NCI-H2227 (cell line): Measurements from ENCODE around the gene TNS3.

Experiments used
- DNase-seq: peaks from one replicate; lab custom pipeline; 2025; ENCODE audit not compliant: unreplicated experiment; lab: John Stamatoyannopoulos, UW

The TNS3 gene

DNA sequence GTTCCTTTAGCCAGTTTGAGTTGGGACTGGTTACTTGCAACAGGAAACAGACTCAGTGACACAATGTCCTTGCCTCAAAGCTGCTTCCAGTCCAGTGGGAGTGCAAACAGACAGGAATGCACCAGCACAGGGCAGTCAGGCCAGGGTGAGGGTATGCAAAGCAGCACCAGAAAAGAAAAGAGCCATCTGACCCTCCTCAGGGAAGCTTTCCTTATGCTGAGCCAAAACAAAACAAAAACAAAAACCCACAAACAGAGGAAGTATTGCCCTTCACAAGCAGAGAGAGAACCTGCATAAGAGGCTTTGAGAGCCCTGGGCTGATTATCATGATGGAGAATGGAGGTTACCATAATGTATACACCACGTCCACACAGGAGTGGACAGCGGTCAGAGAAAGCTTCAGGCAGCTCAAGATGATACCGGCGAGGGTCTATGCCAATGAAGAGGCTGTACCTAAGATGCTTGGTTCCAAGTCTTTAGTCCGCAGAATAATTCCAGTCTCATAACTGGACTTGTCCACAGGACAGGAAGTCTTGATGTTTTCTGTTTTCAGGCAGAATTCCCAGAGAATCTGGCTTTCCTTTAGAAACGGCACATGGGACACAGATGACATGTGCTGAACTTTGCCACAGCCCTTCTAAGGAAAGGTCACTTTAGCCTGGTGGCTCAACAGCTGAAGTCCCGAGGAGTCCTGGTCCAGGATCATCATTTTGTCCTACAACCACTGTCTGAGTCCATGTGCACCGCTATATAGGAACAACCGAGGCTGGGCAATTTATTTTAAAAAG, 263.3 kb downstream of the TNS3 start:
- no peak for DNase-seq

- no peak for DNase-seq
Observed at GRCh38 chr7:47317487-47317886, 264.4 kb downstream of the TNS3 start.

- DNase-seq: no peak
Observed at GRCh38 chr7:47314728-47315607, 266.9 kb downstream of the TNS3 start.

GRCh38 chr7:47314248-47314647, 267.7 kb downstream of the TNS3 start:
- no peak for DNase-seq

GRCh38 chr7:47313564-47313963, 268.3 kb downstream of the TNS3 start:
- DNase-seq: no peak

- DNase-seq: no peak
Observed at GRCh38 chr7:47311891-47312290, 270.0 kb downstream of the TNS3 start.

DNA sequence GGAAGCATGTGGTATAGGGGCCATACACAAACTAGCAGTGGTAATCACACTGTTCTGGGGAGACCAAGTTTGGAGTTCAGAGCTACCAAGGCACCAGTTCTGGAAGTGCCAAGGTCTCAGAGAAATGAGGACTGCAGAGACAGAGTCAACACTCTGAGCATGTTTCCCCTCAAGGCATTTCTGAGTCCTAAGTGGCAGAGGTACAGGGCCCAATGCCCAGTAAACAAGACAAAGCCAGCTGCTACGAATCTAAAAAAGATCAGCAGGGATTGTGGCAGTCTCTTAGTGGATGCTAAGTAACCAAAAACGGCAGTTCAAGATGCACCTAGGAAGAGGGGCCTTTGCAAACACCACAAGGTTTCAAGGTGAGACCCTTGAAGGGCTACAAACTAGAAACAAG, 271.9 kb downstream of the TNS3 start:
- DNase-seq: no peak

DNA sequence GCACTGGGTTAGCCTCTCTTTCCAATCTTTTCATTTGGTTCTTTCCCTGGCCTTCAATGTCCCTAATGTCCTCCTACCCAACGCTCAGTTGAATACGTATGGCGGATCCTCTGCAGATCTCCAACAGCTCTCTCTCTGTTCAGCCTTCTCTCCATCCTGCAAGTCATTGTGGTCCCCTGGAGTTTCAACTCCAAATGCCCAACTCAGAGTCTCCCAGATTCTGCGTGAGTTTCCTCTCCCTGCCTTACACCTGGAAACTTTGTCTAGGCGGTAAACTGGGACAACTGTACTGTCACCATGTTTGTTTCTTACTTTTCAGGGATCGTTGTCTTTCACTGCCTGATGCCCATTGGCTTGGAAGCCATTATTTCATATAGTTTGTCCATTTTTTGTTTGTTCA, 273.1 kb downstream of the TNS3 start:
- no peak for DNase-seq

DNA sequence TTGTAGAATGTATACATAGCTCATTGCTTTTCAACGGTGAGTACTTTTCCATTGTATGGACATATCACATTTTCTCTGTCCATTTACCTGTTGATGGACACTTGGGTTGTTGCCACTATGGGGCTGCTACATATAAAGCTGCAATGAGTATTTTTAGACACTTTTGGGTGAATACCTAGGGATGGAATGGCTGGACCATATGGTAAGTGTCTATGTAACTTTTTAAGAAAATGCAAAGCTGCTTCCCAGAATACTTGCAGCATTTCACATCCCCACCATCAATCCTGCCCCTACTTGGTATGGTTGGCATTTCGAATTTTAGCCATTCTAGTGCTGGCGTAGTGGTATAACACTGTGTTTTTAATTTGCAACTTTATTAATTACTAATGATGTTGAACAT, 274.6 kb downstream of the TNS3 start:
- DNase-seq: no peak

DNA sequence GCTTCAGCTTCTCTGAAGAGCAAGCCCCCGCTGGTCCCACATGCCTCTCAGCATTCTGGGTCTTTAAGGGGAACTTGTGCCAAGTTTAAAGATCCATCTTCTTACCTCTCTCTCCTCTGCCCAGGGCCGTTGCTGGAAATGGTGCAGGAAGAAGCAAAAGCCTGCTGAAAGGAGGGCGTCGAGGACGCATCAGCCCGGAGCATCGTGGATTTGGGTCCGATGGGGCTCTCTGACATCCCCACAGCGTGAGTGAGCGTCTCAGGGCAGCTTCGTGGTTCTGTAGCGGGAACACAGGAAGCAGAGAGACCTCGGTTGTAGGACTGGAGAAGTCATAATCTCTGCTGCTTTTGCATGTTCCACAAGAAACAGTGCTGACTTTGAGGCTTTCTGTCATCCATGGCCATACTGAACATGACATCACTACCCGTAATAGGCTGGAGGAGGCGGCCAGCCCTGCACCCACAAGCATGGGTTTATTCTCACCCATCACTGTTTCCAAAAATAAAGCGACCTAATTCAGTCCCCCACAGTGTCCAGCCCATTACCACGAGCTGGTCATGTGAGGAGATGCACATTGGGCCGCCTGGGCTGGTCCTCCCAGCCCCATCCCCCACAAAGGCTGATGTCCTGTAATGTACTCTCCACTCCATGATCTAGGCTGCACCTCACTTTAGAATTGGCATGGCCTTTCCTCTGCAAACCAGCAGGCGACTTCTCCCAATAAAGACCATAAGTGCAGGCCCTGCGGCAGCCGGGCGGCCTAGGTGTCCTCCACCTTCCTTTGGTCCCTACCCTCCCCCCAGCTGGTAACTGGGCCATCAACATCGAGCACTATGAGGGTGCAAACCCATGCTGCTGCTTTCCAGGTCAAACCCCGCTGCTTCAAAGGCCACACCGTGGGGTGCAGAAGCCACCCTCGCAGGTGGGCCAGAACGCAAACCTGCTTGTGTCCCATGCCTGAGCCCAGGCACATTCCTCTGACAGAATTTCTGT, 276.9 kb downstream of the TNS3 start:
- no peak for DNase-seq

- no peak for DNase-seq
Observed at GRCh38 chr7:47303695-47304453, 278.0 kb downstream of the TNS3 start.

- DNase-seq: no peak
Observed at GRCh38 chr7:47303014-47303694, 278.8 kb downstream of the TNS3 start.

GRCh38 chr7:47302560-47302959, 279.4 kb downstream of the TNS3 start:
- DNase-seq: no peak

GRCh38 chr7:47301657-47302295, 280.1 kb downstream of the TNS3 start:
- no peak for DNase-seq

DNA sequence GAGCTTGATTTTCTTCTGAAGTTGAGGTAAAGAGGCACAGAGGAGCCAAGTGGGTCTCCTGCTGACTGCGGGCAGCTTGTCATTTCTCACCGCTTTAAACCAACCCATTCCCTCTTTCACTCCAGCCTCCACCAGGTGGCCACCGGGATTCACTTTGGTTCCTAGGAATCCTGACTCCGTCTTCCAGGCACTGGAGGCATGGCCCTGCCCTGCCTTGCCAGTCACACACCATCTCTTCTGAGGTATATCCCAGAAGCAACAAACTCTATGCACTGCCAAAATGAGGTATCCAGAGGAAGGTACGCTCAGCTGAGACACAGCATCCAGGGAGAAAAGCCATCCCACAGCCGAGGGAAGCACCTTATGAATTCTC, 280.8 kb downstream of the TNS3 start:
- DNase-seq: no peak

DNA sequence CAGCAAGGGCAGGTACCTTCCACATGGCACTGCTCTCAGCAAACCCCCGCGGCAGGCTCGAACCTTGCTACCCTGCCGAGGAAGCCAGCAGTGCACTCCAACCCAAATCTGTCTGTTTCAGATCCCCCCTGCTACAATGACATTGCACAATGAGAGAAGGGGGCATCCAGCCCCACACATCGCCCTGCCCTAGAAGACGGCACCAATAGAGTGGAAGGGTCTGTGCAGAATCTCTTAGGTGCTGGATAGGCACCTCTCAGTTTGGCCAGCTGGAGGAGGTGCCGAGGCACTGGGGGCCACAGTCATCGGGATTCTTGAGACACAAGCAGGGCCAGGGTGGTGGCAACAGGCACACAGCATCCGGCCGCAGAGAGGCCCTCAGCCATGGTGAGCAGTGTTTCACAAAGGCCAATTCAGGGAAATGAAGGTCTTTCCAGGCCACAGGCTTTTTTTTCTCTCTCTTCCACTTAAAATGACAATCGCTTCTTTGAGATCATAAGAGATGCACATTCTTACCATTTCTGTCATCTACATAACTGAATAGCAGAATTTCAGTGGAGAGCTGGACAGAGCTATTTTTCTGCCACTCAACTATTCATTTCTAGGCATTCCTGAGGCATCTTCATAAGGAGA, 281.3 kb downstream of the TNS3 start:
- no peak for DNase-seq

GRCh38 chr7:47299496-47299895, 282.4 kb downstream of the TNS3 start:
- DNase-seq: no peak

DNA sequence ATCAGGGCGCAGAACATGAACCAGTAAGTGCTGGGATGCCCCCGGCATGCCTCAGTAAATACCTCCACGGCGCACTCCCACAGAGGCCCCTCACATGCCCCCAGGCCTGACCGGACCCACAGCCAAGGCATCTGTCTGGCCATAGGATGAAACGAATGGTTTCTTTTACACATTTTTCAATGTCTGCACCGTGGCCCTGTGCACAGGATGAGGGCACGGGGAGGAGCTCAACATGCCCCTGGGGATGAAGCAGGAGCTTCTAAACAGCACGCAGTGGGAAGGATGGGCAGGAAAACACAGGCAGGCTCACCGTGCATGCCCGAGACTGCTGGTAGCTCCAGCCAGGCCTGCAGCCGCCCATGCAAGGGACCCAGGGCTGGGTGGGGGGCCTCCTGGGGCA, 283.3 kb downstream of the TNS3 start:
- no peak for DNase-seq

DNA sequence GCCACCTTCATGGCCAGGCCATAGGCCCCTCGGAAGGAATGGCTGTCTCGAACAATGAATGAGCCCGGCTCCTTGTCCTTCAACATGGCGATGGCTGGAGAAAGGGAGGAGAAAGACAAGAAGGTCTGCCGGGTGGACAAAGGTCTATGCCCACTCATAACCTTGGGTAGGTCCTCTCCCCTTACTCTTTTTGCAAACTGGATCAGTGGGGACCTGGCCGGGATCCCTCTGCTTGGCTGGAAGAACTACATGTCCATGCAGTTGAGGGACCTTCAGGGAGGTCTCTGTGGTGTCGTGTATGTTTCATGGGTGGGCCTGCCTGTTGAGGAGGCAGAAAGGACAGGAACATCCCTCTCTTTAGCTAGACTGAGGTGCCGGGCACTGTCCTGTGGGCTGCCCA, 284.8 kb downstream of the TNS3 start:
- DNase-seq: no peak
